HepG2 (cell line): ENCODE data around the gene USP34. TPM values are rescaled to one million over a fixed set of nuclear protein-coding genes. Genes with fewer than 3 reads are reported as not detected.

Experiments used
- ATAC-seq: fragments of 200-7000 bp; cut with Tn5 transposase; 3 replicates; pipeline ENCODE4 v1.9.1; 2020; ENCODE audit warnings: mild to moderate bottlenecking, moderate library complexity
- BruUV-seq: library from RNA; stranded (reverse); fragments of 400-500 nt; replicated peaks from 2 replicates; lab custom pipeline; 2021; lab: Mats Ljungman, UMichigan
- CTCF ChIA-PET: fragments of 300-600 bp; formaldehyde crosslinking; extraction: SDS; loops from one replicate; lab custom pipeline; 2021; ENCODE audit warnings: low total read pairs, inconsistent platforms, low intra/inter-chr PET ratio; lab: Yijun Ruan, JAX
- POLR2A ChIA-PET: fragments of 350-600 bp; sonication (Branson Sonifier 250); formaldehyde crosslinking; loops from one replicate; lab custom pipeline; 2020; ENCODE audit warnings: antibody characterized with exemption, inconsistent platforms; lab: Yijun Ruan, JAX
- DNase-seq: peaks from one replicate; pipeline ENCODE4 v3.0.0-alpha.2; 2015; ENCODE audit warnings: low spot score
- FAIRE-seq: peaks from 3 replicates; lab custom pipeline; 2011; peaks lifted over from hg19 to GRCh38; lab: Jason Lieb, UNC
- H2AFZ ChIP-seq: one replicate; pipeline ENCODE4 v1.6.1; 2011; ENCODE audit warnings: low read length, inconsistent platforms
- H3K27ac ChIP-seq: fragments of 300-600 bp; 3 replicates; pipeline ENCODE4 v1.8.0; 2011; ENCODE audit warnings: mixed run types, mild to moderate bottlenecking, mixed read lengths, low read length, inconsistent platforms; ENCODE audit not compliant: insufficient read depth; ENCODE audit errors: extremely low read length
- H3K27me3 ChIP-seq, 2 experiments: fragments of 200-600 bp in 1 of 2; 2 replicates in 1 of 2; 3 replicates in 1 of 2; pipeline versions ENCODE4 v1.6.0 to v1.8.0; 2011; ENCODE audit warnings: low read length in 2 of 2, mild to moderate bottlenecking in 2 of 2, moderate library complexity in 2 of 2, inconsistent platforms in 1 of 2; ENCODE audit not compliant: insufficient read depth in 2 of 2, control insufficient read depth in 1 of 2
- H3K36me3 ChIP-seq, 2 experiments: fragments of 200-600 bp in 1 of 2; replicated peaks in 1 of 2; 2 replicates in 1 of 2; 3 replicates in 1 of 2; pipeline versions ENCODE4 v1.5.1 to v1.8.0; 2011; ENCODE audit warnings: low read length in 2 of 2, inconsistent platforms in 1 of 2; ENCODE audit not compliant: insufficient read depth in 2 of 2, control insufficient read depth in 1 of 2
- H3K4me1 ChIP-seq: 2 replicates; pipeline ENCODE4 v1.5.1; 2012; ENCODE audit warnings: low read length, inconsistent platforms; ENCODE audit not compliant: insufficient read depth
- H3K4me2 ChIP-seq: 2 replicates; pipeline ENCODE4 v1.6.0; 2011; ENCODE audit warnings: low read depth, low read length, inconsistent platforms
- H3K4me3 ChIP-seq, 3 experiments: fragments of 200-600 bp in 1 of 3; sonication (generic), shearing (Covaris generic) in 1 of 3; replicated peaks in 1 of 3; 2 replicates each; pipeline ENCODE4 v1.5.1; 2011 to 2016; ENCODE audit warnings: low read length in 3 of 3, inconsistent platforms in 2 of 3, low read depth in 2 of 3, mild to moderate bottlenecking in 2 of 3, control low read depth in 1 of 3, mixed read lengths in 1 of 3; ENCODE audit not compliant: insufficient read depth in 1 of 3
- H3K79me2 ChIP-seq: one replicate; pipeline ENCODE4 v1.6.1; 2011; ENCODE audit warnings: low read length, inconsistent platforms; ENCODE audit not compliant: insufficient read depth
- H3K9ac ChIP-seq: 2 replicates; pipeline ENCODE4 v1.6.0; 2011; ENCODE audit warnings: mild to moderate bottlenecking, low read depth, low read length, inconsistent platforms; ENCODE audit not compliant: insufficient read depth
- H3K9me3 ChIP-seq: 2 replicates; pipeline ENCODE4 v1.5.1; 2012; ENCODE audit warnings: mild to moderate bottlenecking, low read length
- H4K20me1 ChIP-seq: 2 replicates; pipeline ENCODE4 v1.6.0; 2011; ENCODE audit warnings: inconsistent platforms, mild to moderate bottlenecking, low read length, moderate library complexity; ENCODE audit not compliant: insufficient read depth
- HHEX ChIP-seq: IDR thresholded peaks from 2 replicates; pipeline ENCODE4 v1.6.1; 2016; ENCODE audit warnings: control low read depth
- MATR3 ChIP-seq: sonication (generic); formaldehyde crosslinking; IDR thresholded peaks from 2 replicates; pipeline ENCODE4 v1.4.0; 2020; ENCODE audit warnings: missing genetic modification reagents
- MTF2 ChIP-seq: sonication (generic); formaldehyde crosslinking; IDR thresholded peaks from 2 replicates; pipeline ENCODE4 v1.5.0; 2020; ENCODE audit warnings: missing genetic modification reagents, borderline replicate concordance
- TBX2 ChIP-seq: sonication (generic); formaldehyde crosslinking; IDR thresholded peaks from 2 replicates; pipeline ENCODE4 v1.5.0; 2020; ENCODE audit warnings: missing genetic modification reagents, mild to moderate bottlenecking, borderline replicate concordance
- TBX3 ChIP-seq: fragments of 450-650 bp; IDR thresholded peaks from 2 replicates; pipeline ENCODE4 v1.6.1; 2017; ENCODE audit warnings: antibody characterized with exemption, mild to moderate bottlenecking, inconsistent platforms, borderline replicate concordance
- ZKSCAN8 ChIP-seq: IDR thresholded peaks from 2 replicates; pipeline ENCODE4 v1.6.1; 2016; ENCODE audit warnings: borderline replicate concordance, missing genetic modification reagents, missing compliant biosample characterization
- ZNF460 ChIP-seq: sonication (generic); formaldehyde crosslinking; IDR thresholded peaks from 2 replicates; pipeline ENCODE4 v1.5.1; 2020; ENCODE audit warnings: missing genetic modification reagents, mild to moderate bottlenecking, borderline replicate concordance
- ZNF607 ChIP-seq: sonication (generic); formaldehyde crosslinking; IDR thresholded peaks from 2 replicates; pipeline ENCODE4 v1.5.1; 2020; ENCODE audit warnings: missing genetic modification reagents, mild to moderate bottlenecking, borderline replicate concordance
- ZNF761 ChIP-seq: sonication (generic); formaldehyde crosslinking; conservative IDR thresholded peaks from 2 replicates; pipeline ENCODE4 v1.4.0; 2020; ENCODE audit warnings: mild to moderate bottlenecking, missing genetic modification reagents
- WGBS: methylation state at CpG from one replicate; pipeline ENCODE4 v1.1.6; 2017; ENCODE audit warnings: low lambda C conversion rate; 5-methylcytosine and 5-hydroxymethylcytosine counted together
- in situ Hi-C: cut with HindIII; loops from 2 replicates; pipeline ENCODE4 v1.10.0; 2017; ENCODE audit warnings: low pct_unique_long_range_greater_than_20kb; ENCODE audit not compliant: extremely low pct_ligation_motif_present
- intact Hi-C: fragments of 100-400 bp; cut with micrococcal nuclease; formaldehyde crosslinking; loops from one replicate; pipeline ENCODE4 v1.10.0; 2022; ENCODE audit not compliant: unreplicated experiment
- polyA plus RNA-seq, 8 experiments: library from polyadenylated mRNA; depleted of rRNA in 3 of 8; stranded (reverse) in 7 of 8; unstranded in 1 of 8; fragments of >200 nt; fragmentation: Illumina TruSeq in 4 of 8; extraction: Trizol in 4 of 8; gene quantifications; 2 replicates each; pipeline versions ENCODE4 v1.2.1 to v1.2.3, GENCODE V29; 2011 to 2016; ENCODE audit warnings: low read depth in 4 of 8, missing spikeins in 1 of 8, mixed read lengths in 1 of 8; ENCODE audit not compliant: insufficient read depth in 1 of 8
- total RNA-seq, 5 experiments: library from RNA; depleted of rRNA; stranded (reverse); fragments of >200 nt; fragmentation: Illumina TruSeq; extraction: Trizol; gene quantifications; 2 replicates each; pipeline ENCODE4 v1.2.3, GENCODE V29; 2016; ENCODE audit warnings: low read depth in 1 of 5
- TF ChIP-seq, protein P1 (sequence below): sonication (generic); formaldehyde crosslinking; conservative IDR thresholded peaks from 2 replicates; pipeline ENCODE4 v1.4.0; 2020; ENCODE audit warnings: mild to moderate bottlenecking, missing genetic modification reagents, moderate library complexity
- TF ChIP-seq, protein P2 (sequence below): sonication (generic); formaldehyde crosslinking; IDR thresholded peaks from 2 replicates; pipeline ENCODE4 v1.4.0; 2020; ENCODE audit warnings: missing genetic modification reagents
- TF ChIP-seq, protein P3 (sequence below): sonication (generic); formaldehyde crosslinking; IDR thresholded peaks from 2 replicates; pipeline ENCODE4 v1.4.0; 2020; ENCODE audit warnings: missing genetic modification reagents

The USP34 gene
- total and polyA plus RNA-seq, 2 of the 13 experiments (the other 11 are each of a cell fraction or from before 2014, with no cell fraction given) = 99.2 to 100 TPM

DNA sequence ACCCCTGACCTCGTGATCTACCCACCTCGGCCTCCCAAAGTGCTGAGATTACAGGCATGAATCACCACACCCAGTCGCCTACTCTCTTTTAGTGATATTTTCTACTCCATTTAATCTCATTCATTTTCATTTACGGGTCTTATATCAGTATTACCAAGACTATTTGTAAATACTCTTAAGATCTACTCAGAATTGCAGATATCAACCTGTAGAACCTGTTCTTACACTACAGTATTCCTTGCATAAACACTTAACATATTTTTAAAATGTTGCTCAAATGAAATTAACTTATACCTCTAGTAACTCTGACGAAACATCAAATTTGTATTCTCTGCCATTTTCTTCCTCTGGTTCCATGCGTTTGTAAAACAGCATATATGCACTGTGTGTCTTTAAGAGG, 229.6 kb downstream of the USP34 start:
- POLR2A ChIA-PET = no interaction called here
- Histone ChIP-seq H3K4me2 (no peak overlapping the region), H3K9me3 (no peaks in the 10 kb centered on the region), H3K27ac (no peak overlapping the region), H3K27me3 (no peaks in the 10 kb centered on the region), H3K79me2 (no peaks in the 10 kb centered on the region), H2AFZ (no peak overlapping the region), H3K4me3 (no peak overlapping the region), H4K20me1 (no peaks in the 10 kb centered on the region), H3K4me1 (no peaks in the 10 kb centered on the region), H3K9ac (no peak overlapping the region), H3K36me3 (peaks cover 18 to 64% of the 10 kb centered on the region in 2 experiments; a peak in 4 of 5 replicates)
- FAIRE-seq (no peak), ATAC-seq (no peak), DNase-seq (no peak)
- WGBS = 97% methylated on average over 6 of the region's 6 CpGs
- intact Hi-C loops (no loop called here), in situ Hi-C loops (no loop called here)
- BruUV-seq = no TSS peak
- CTCF ChIA-PET = no interaction called here
- no peak for TF ChIP-seq ZNF607 (CRISPR knock-in tag)
- no peak for TF ChIP-seq ZKSCAN8
- no peak for TF ChIP-seq MTF2 (CRISPR knock-in tag)
- no peak for TF ChIP-seq HHEX
- TF ChIP-seq, protein P1, sequence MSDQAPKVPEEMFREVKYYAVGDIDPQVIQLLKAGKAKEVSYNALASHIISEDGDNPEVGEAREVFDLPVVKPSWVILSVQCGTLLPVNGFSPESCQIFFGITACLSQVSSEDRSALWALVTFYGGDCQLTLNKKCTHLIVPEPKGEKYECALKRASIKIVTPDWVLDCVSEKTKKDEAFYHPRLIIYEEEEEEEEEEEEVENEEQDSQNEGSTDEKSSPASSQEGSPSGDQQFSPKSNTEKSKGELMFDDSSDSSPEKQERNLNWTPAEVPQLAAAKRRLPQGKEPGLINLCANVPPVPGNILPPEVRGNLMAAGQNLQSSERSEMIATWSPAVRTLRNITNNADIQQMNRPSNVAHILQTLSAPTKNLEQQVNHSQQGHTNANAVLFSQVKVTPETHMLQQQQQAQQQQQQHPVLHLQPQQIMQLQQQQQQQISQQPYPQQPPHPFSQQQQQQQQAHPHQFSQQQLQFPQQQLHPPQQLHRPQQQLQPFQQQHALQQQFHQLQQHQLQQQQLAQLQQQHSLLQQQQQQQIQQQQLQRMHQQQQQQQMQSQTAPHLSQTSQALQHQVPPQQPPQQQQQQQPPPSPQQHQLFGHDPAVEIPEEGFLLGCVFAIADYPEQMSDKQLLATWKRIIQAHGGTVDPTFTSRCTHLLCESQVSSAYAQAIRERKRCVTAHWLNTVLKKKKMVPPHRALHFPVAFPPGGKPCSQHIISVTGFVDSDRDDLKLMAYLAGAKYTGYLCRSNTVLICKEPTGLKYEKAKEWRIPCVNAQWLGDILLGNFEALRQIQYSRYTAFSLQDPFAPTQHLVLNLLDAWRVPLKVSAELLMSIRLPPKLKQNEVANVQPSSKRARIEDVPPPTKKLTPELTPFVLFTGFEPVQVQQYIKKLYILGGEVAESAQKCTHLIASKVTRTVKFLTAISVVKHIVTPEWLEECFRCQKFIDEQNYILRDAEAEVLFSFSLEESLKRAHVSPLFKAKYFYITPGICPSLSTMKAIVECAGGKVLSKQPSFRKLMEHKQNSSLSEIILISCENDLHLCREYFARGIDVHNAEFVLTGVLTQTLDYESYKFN (CRISPR knock-in tag) = no peak
- TF ChIP-seq ZNF761 = no peak
- no peak for TF ChIP-seq MATR3
- TF ChIP-seq, protein P2, sequence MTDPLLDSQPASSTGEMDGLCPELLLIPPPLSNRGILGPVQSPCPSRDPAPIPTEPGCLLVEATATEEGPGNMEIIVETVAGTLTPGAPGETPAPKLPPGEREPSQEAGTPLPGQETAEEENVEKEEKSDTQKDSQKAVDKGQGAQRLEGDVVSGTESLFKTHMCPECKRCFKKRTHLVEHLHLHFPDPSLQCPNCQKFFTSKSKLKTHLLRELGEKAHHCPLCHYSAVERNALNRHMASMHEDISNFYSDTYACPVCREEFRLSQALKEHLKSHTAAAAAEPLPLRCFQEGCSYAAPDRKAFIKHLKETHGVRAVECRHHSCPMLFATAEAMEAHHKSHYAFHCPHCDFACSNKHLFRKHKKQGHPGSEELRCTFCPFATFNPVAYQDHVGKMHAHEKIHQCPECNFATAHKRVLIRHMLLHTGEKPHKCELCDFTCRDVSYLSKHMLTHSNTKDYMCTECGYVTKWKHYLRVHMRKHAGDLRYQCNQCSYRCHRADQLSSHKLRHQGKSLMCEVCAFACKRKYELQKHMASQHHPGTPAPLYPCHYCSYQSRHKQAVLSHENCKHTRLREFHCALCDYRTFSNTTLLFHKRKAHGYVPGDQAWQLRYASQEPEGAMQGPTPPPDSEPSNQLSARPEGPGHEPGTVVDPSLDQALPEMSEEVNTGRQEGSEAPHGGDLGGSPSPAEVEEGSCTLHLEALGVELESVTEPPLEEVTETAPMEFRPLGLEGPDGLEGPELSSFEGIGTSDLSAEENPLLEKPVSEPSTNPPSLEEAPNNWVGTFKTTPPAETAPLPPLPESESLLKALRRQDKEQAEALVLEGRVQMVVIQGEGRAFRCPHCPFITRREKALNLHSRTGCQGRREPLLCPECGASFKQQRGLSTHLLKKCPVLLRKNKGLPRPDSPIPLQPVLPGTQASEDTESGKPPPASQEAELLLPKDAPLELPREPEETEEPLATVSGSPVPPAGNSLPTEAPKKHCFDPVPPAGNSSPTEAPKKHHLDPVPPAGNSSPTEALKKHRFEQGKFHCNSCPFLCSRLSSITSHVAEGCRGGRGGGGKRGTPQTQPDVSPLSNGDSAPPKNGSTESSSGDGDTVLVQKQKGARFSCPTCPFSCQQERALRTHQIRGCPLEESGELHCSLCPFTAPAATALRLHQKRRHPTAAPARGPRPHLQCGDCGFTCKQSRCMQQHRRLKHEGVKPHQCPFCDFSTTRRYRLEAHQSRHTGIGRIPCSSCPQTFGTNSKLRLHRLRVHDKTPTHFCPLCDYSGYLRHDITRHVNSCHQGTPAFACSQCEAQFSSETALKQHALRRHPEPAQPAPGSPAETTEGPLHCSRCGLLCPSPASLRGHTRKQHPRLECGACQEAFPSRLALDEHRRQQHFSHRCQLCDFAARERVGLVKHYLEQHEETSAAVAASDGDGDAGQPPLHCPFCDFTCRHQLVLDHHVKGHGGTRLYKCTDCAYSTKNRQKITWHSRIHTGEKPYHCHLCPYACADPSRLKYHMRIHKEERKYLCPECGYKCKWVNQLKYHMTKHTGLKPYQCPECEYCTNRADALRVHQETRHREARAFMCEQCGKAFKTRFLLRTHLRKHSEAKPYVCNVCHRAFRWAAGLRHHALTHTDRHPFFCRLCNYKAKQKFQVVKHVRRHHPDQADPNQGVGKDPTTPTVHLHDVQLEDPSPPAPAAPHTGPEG = no peak
- TF ChIP-seq, protein P3, sequence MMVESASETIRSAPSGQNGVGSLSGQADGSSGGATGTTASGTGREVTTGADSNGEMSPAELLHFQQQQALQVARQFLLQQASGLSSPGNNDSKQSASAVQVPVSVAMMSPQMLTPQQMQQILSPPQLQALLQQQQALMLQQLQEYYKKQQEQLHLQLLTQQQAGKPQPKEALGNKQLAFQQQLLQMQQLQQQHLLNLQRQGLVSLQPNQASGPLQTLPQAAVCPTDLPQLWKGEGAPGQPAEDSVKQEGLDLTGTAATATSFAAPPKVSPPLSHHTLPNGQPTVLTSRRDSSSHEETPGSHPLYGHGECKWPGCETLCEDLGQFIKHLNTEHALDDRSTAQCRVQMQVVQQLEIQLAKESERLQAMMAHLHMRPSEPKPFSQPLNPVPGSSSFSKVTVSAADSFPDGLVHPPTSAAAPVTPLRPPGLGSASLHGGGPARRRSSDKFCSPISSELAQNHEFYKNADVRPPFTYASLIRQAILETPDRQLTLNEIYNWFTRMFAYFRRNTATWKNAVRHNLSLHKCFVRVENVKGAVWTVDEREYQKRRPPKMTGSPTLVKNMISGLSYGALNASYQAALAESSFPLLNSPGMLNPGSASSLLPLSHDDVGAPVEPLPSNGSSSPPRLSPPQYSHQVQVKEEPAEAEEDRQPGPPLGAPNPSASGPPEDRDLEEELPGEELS (CRISPR knock-in tag) = no peak
- no peak for TF ChIP-seq ZNF460 (CRISPR knock-in tag)
- no peak for TF ChIP-seq TBX2
- TF ChIP-seq TBX3 = no peak
